H1 (cell line): ENCODE measurements around the gene TTBK2. TPM values are rescaled to one million over a fixed set of nuclear protein-coding genes. Genes with fewer than 3 reads are reported as not detected.

Source experiments
- CTCF ChIA-PET: fragments of 300-600 bp; sonication (Branson Sonifier 250); formaldehyde crosslinking; loops from one replicate; lab custom pipeline; 2021; ENCODE audit not compliant: partially characterized antibody; lab: Charles Lee
- POLR2A ChIA-PET: fragments of 300-600 bp; sonication (Branson Sonifier 250); formaldehyde crosslinking; loops from one replicate; lab custom pipeline; 2021; ENCODE audit warnings: inconsistent platforms; ENCODE audit not compliant: partially characterized antibody; lab: Charles Lee
- DNase-seq, 2 experiments: peaks; one replicate each; pipeline versions ENCODE4 v3.0.0 to v3.0.0-alpha.2; 2010 to 2022; ENCODE audit warnings: low spot score in 2 of 2, low read depth in 1 of 2, mixed read lengths in 1 of 2
- FAIRE-seq: peaks from 2 replicates; lab custom pipeline; 2011; peaks lifted over from hg19 to GRCh38; lab: Jason Lieb, UNC
- H2AFZ ChIP-seq: 2 replicates; pipeline ENCODE4 v1.8.1; 2012; ENCODE audit warnings: low read length, inconsistent platforms
- H2AK5ac ChIP-seq: 2 replicates; pipeline ENCODE4 v1.6.1; 2013; ENCODE audit warnings: low read depth, low read length
- H2BK120ac ChIP-seq: replicated peaks from 2 replicates; pipeline ENCODE3; 2013; ENCODE audit warnings: low read depth, low read length, inconsistent platforms
- H2BK12ac ChIP-seq: 2 replicates; pipeline ENCODE4 v1.6.1; 2013; ENCODE audit warnings: low read depth, low read length
- H2BK15ac ChIP-seq: 2 replicates; pipeline ENCODE4 v1.6.1; 2013; ENCODE audit warnings: low read length
- H2BK20ac ChIP-seq: 2 replicates; pipeline ENCODE4 v1.6.1; 2013; ENCODE audit warnings: low read length
- H2BK5ac ChIP-seq: 2 replicates; pipeline ENCODE4 v1.6.1; 2013; ENCODE audit warnings: low read depth, low read length
- H3K14ac ChIP-seq: 2 replicates; pipeline ENCODE4 v1.6.1; 2013; ENCODE audit warnings: inconsistent platforms; ENCODE audit not compliant: insufficient read length
- H3K18ac ChIP-seq: 2 replicates; pipeline ENCODE4 v1.6.1; 2013; ENCODE audit warnings: low read length; ENCODE audit errors: extremely low read depth
- H3K23ac ChIP-seq: 2 replicates; pipeline ENCODE4 v1.6.1; 2013; ENCODE audit warnings: inconsistent platforms; ENCODE audit not compliant: insufficient read length
- H3K23me2 ChIP-seq: 2 replicates; pipeline ENCODE4 v1.6.1; 2013; ENCODE audit warnings: low read depth, low read length
- H3K27ac ChIP-seq: 2 replicates; pipeline ENCODE4 v1.6.1; 2011; ENCODE audit warnings: low read depth, low read length, inconsistent platforms
- H3K27me3 ChIP-seq, 4 experiments: replicated peaks in 1 of 4; 1 replicate in 1 of 4; 2 replicates in 3 of 4; pipeline versions ENCODE4 v1.6.1 to v1.8.1; 2011 to 2013; ENCODE audit warnings: low read length in 3 of 4, mild to moderate bottlenecking in 3 of 4, inconsistent platforms in 2 of 4, mixed read lengths in 2 of 4, moderate library complexity in 1 of 4; ENCODE audit not compliant: control insufficient read depth in 3 of 4, insufficient read depth in 3 of 4; ENCODE audit errors: extremely low read depth in 1 of 4
- H3K36me3 ChIP-seq, 4 experiments: 2 replicates each; pipeline versions ENCODE4 v1.6.1 to v1.8.1; 2011 to 2013; ENCODE audit warnings: mild to moderate bottlenecking in 4 of 4, low read length in 3 of 4, moderate library complexity in 2 of 4, control low read depth in 1 of 4, inconsistent platforms in 1 of 4; ENCODE audit not compliant: insufficient read depth in 4 of 4, control insufficient read depth in 2 of 4
- H3K4ac ChIP-seq: replicated peaks from 2 replicates; pipeline ENCODE3; 2013; ENCODE audit warnings: low read length, low read depth, mixed read lengths, inconsistent platforms; ENCODE audit not compliant: insufficient read length
- H3K4me1 ChIP-seq, 4 experiments: replicated peaks in 1 of 4; 1 replicate in 1 of 4; 2 replicates in 3 of 4; pipeline versions ENCODE4 v1.6.1 to v1.8.1; 2011 to 2013; ENCODE audit warnings: low read length in 3 of 4, inconsistent platforms in 2 of 4, mixed read lengths in 1 of 4; ENCODE audit not compliant: insufficient read depth in 4 of 4, control insufficient read depth in 3 of 4
- H3K4me2 ChIP-seq, 2 experiments: 2 replicates each; pipeline versions ENCODE4 v1.6.1 to v1.8.1; 2011 to 2013; ENCODE audit warnings: low read depth in 2 of 2, low read length in 2 of 2, control low read depth in 1 of 2, inconsistent platforms in 1 of 2, mild to moderate bottlenecking in 1 of 2; ENCODE audit not compliant: insufficient read depth in 1 of 2
- H3K4me3 ChIP-seq, 4 experiments: fragments of 200-600, 300-600 bp in 1 of 4; sonication (generic), shearing (Covaris generic), sonication (Bioruptor Twin) in 1 of 4; 2 replicates each; pipeline versions ENCODE4 v1.5.1 to v1.8.1; 2011 to 2016; ENCODE audit warnings: low read length in 4 of 4, low read depth in 3 of 4, control low read depth in 2 of 4, inconsistent platforms in 2 of 4, mild to moderate bottlenecking in 2 of 4, mixed read lengths in 1 of 4, moderate library complexity in 1 of 4; ENCODE audit not compliant: insufficient read depth in 2 of 4; ENCODE audit errors: extremely low read depth in 1 of 4
- H3K56ac ChIP-seq: replicated peaks from 2 replicates; pipeline ENCODE3; 2013; ENCODE audit warnings: low read depth, mild to moderate bottlenecking, mixed read lengths, low read length, inconsistent platforms; ENCODE audit not compliant: insufficient read length
- H3K79me1 ChIP-seq: 2 replicates; pipeline ENCODE4 v1.6.1; 2013; ENCODE audit warnings: low read depth, low read length, control low read depth
- H3K79me2 ChIP-seq, 2 experiments: 2 replicates each; pipeline versions ENCODE4 v1.6.1 to v1.8.1; 2012 to 2013; ENCODE audit warnings: low read length in 2 of 2, mild to moderate bottlenecking in 2 of 2, inconsistent platforms in 1 of 2; ENCODE audit not compliant: insufficient read depth in 2 of 2, control insufficient read depth in 1 of 2
- H3K9ac ChIP-seq, 4 experiments: replicated peaks in 1 of 4; 1 replicate in 1 of 4; 2 replicates in 3 of 4; pipeline versions ENCODE4 v1.6.1 to v1.8.1; 2011 to 2013; ENCODE audit warnings: low read depth in 3 of 4, low read length in 3 of 4, control low read depth in 2 of 4, mild to moderate bottlenecking in 2 of 4, moderate library complexity in 2 of 4, inconsistent platforms in 1 of 4; ENCODE audit errors: extremely low read depth in 1 of 4
- H3K9me3 ChIP-seq, 2 experiments: 2 replicates each; pipeline versions ENCODE4 v1.6.1 to v1.8.1; 2012 to 2013; ENCODE audit warnings: mild to moderate bottlenecking in 2 of 2, moderate library complexity in 2 of 2, control low read depth in 1 of 2, inconsistent platforms in 1 of 2, low read depth in 1 of 2, low read length in 1 of 2, mixed read lengths in 1 of 2; ENCODE audit not compliant: insufficient read depth in 2 of 2
- H4K20me1 ChIP-seq, 2 experiments: replicated peaks in 1 of 2; 2 replicates each; pipeline versions ENCODE3 to v1.8.1; 2011 to 2013; ENCODE audit warnings: inconsistent platforms in 2 of 2, low read length in 2 of 2, mild to moderate bottlenecking in 1 of 2; ENCODE audit not compliant: insufficient read depth in 2 of 2, control insufficient read depth in 1 of 2
- H4K5ac ChIP-seq: 2 replicates; pipeline ENCODE4 v1.6.1; 2013; ENCODE audit warnings: low read length, low read depth, mixed read lengths, inconsistent platforms; ENCODE audit not compliant: insufficient read length
- H4K8ac ChIP-seq: 2 replicates; pipeline ENCODE4 v1.8.0; 2013; ENCODE audit warnings: mild to moderate bottlenecking, moderate library complexity, low read length, inconsistent platforms; ENCODE audit not compliant: insufficient read depth; ENCODE audit errors: extremely low read depth
- H4K91ac ChIP-seq: replicated peaks from 2 replicates; pipeline ENCODE3; 2013; ENCODE audit warnings: low read length, mixed read lengths, inconsistent platforms; ENCODE audit not compliant: insufficient read length
- CBX8 ChIP-seq: fragments of 300-800, 300-1000 bp; sonication (generic); IDR thresholded peaks from 2 replicates; pipeline ENCODE4 v1.7.1; 2016; ENCODE audit warnings: low read depth, low read length, borderline replicate concordance
- SIN3A ChIP-seq, 2 experiments: IDR thresholded peaks in 1 of 2; conservative IDR thresholded peaks in 1 of 2; 2 replicates each; pipeline ENCODE4 v1.6.1; 2011 to 2012; ENCODE audit warnings: low read length in 2 of 2, improper control_type of control experiment in 1 of 2, low read depth in 1 of 2, mild to moderate bottlenecking in 1 of 2
- USF2 ChIP-seq: IDR thresholded peaks from 2 replicates; pipeline ENCODE4 v1.6.1; 2011; ENCODE audit warnings: low read length, improper control_type of control experiment
- WGBS, 2 experiments: shearing (Covaris generic) in 1 of 2; methylation state at CpG; one replicate each; pipeline versions ENCODE4 v1.1.6 to v1.1.7; 2013 to 2015; ENCODE audit warnings: low lambda C conversion rate in 2 of 2, mixed read lengths in 2 of 2, inconsistent platforms in 1 of 2, low coverage in 1 of 2, missing lambda C conversion rate in 1 of 2; ENCODE audit not compliant: insufficient replicate concordance in 2 of 2, insufficient coverage in 1 of 2, insufficient read length in 1 of 2; ENCODE audit errors: extremely low coverage in 1 of 2, missing lambda C conversion rate in 1 of 2; 5-methylcytosine and 5-hydroxymethylcytosine counted together
- polyA plus RNA-seq, 7 experiments: library from polyadenylated mRNA; depleted of rRNA in 3 of 7; stranded (reverse) in 5 of 7; unstranded in 2 of 7; fragments of >200 nt in 5 of 7; fragments of 200-250 nt in 2 of 7; gene quantifications; 1 replicate in 5 of 7; 2 replicates in 1 of 7; 4 replicates in 1 of 7; pipeline versions ENCODE4 v1.2.1 to v1.2.3, GENCODE V29; 2011 to 2013; ENCODE audit warnings: missing spikeins in 2 of 7, mixed read lengths in 2 of 7
- total RNA-seq: library from RNA; stranded (reverse); fragmentation: NEBNext Ultra II Directional; extraction: Animal tissue kit (Norgen Biotek cat#: 25700); gene quantifications from 2 replicates; pipeline ENCODE4 v1.2.1, GENCODE V29; 2021
- TF ChIP-seq, protein P1 (sequence below): IDR thresholded peaks from 2 replicates; pipeline ENCODE4 v1.6.1; 2012; ENCODE audit warnings: inconsistent platforms

Gene TTBK2
- total and polyA plus RNA-seq, 2 of the 8 experiments (the other 6 are each of a cell fraction or from before 2014, with no cell fraction given) = 2.7 to 18.2 TPM

- no peak overlapping the region for H2BK120ac ChIP-seq
- ChIA-PET POLR2A (interaction anchor here (0.6 kb wide), 1 partner anchor 23 kb away, joined by 3 read pairs; no protein-coding TSS in a partner anchor), CTCF (interaction anchor here (0.6 to 1.4 kb wide), 4 partner anchors 21 to 783 kb away, joined by 3 to 5 read pairs (median 4); no protein-coding TSS in a partner anchor)
- H3K23me2 ChIP-seq = no peaks in the 10 kb centered on the region
- no peak overlapping the region for H3K14ac ChIP-seq
- H2BK12ac ChIP-seq = no peak overlapping the region
- no peak overlapping the region for H3K56ac ChIP-seq
- H3K18ac ChIP-seq = no peak overlapping the region
- no peaks in the 10 kb centered on the region for H3K79me1 ChIP-seq
- no peak overlapping the region for H3K4me3 ChIP-seq
- H3K27ac ChIP-seq = no peak overlapping the region
- H2AFZ ChIP-seq = no peak overlapping the region
- no peak overlapping the region for H3K4ac ChIP-seq
- no peak overlapping the region for H4K5ac ChIP-seq
- FAIRE-seq = no peak
- H4K8ac ChIP-seq = no peak overlapping the region
- H2BK20ac ChIP-seq = no peak overlapping the region
- H2BK5ac ChIP-seq = no peak overlapping the region
- no peaks in the 10 kb centered on the region for H3K79me2 ChIP-seq
- no peaks in the 10 kb centered on the region for H3K27me3 ChIP-seq
- H3K9ac ChIP-seq = no peak overlapping the region
- no peak overlapping the region for H4K91ac ChIP-seq
- DNase-seq = no peak
- H4K20me1 ChIP-seq = no peaks in the 10 kb centered on the region
- TF ChIP-seq SIN3A (conservative IDR thresholded peaks at IDR 0.05 in 1 of 2, IDR thresholded peaks at IDR 0.05 in 1 of 2; ENCODE audit: low read depth in 1 of 2, low read length in 2 of 2) (no peak), CBX8 (no peak), USF2 (no peak)
- TF ChIP-seq, protein P1, sequence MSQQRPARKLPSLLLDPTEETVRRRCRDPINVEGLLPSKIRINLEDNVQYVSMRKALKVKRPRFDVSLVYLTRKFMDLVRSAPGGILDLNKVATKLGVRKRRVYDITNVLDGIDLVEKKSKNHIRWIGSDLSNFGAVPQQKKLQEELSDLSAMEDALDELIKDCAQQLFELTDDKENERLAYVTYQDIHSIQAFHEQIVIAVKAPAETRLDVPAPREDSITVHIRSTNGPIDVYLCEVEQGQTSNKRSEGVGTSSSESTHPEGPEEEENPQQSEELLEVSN = no peak
- TF ChIP-seq, all 59 proteins: peak for 0
- Histone ChIP-seq H2AK5ac (no peak overlapping the region), H3K4me1 (no peaks in the 10 kb centered on the region), H3K9me3 (no peaks in the 10 kb centered on the region), H2BK15ac (no peak overlapping the region), H3K4me2 (no peak overlapping the region), H3K23ac (no peak overlapping the region), H3K36me3 (peaks cover 0 to 32% (median 12%) of the 10 kb centered on the region in 4 experiments; a peak in 6 of 8 replicates)
- WGBS, 2 experiments = 97% methylated on average over 4 of the region's 4 CpGs; no CpG with 5 or more reads in 1 of the 2 experiments
These were observed 33.7 kb upstream of the TTBK2 start for GRCh38 chr15:42954291-42954690.
